HCT116 (cell line): ENCODE measurements around the gene DHRS12. TPM values are rescaled to one million over a fixed set of nuclear protein-coding genes. Genes with fewer than 3 reads are reported as not detected.

Source experiments
- ATAC-seq: fragments of 200-7000 bp; cut with Tn5 transposase; 2 replicates; pipeline ENCODE4 v1.9.1; 2020; ENCODE audit warnings: mild to moderate bottlenecking, moderate library complexity
- BruUV-seq: library from RNA; stranded (reverse); fragments of 400-500 nt; replicated peaks from 2 replicates; lab custom pipeline; 2021; lab: Mats Ljungman, UMichigan
- CTCF ChIA-PET: fragments of 300-600 bp; sonication (Branson Sonifier 250); formaldehyde crosslinking; loops from one replicate; lab custom pipeline; 2021; ENCODE audit warnings: antibody characterized with exemption; lab: Charles Lee
- POLR2A ChIA-PET: fragments of 300-600, 350-600 bp; sonication (Branson Sonifier 250); formaldehyde crosslinking; loops from one replicate; lab custom pipeline; 2021; ENCODE audit warnings: antibody characterized with exemption; lab: Charles Lee
- RAD21 ChIA-PET, 2 experiments: fragments of 300-600 bp; sonication (Branson Sonifier 250); formaldehyde crosslinking; loops; one replicate each; lab custom pipeline; 2023; ENCODE audit warnings: low total read pairs in 2 of 2; ENCODE audit not compliant: uncharacterized antibody in 2 of 2, unreplicated experiment in 2 of 2, low non-redundant PET in 1 of 2; lab: Charles Lee
- DNase-seq: peaks from one replicate; pipeline ENCODE4 v3.0.0-alpha.2; 2010; ENCODE audit warnings: low read depth, low spot score
- H2AFZ ChIP-seq: fragments of 200-600 bp; shearing (Covaris generic), sonication (generic); 2 replicates; pipeline ENCODE4 v1.6.1; 2017; ENCODE audit warnings: low read depth, mixed run types, mixed read lengths, antibody characterized with exemption, low read length; ENCODE audit not compliant: poor library complexity, severe bottlenecking
- H3K27ac ChIP-seq: 2 replicates; pipeline ENCODE4 v1.5.1; 2012; ENCODE audit warnings: low read depth, low read length
- H3K27me3 ChIP-seq: fragments of 200-600 bp; sonication (generic); 2 replicates; pipeline ENCODE4 v1.6.1; 2016; ENCODE audit warnings: mixed run types, low read length, mixed read lengths; ENCODE audit not compliant: insufficient read depth
- H3K36me3 ChIP-seq, 2 experiments: fragments of 200-500 bp in 1 of 2; fragments of 200-600 bp in 1 of 2; sonication (Bioruptor generic) in 1 of 2; sonication (generic) in 1 of 2; 2 replicates each; pipeline versions ENCODE4 v1.5.1 to v1.6.1; 2014 to 2016; ENCODE audit warnings: low read length in 2 of 2, inconsistent platforms in 1 of 2, mixed read lengths in 1 of 2, mixed run types in 1 of 2; ENCODE audit not compliant: insufficient read depth in 2 of 2, control insufficient read depth in 1 of 2
- H3K4me1 ChIP-seq, 2 experiments: fragments of 200-600 bp in 1 of 2; sonication (generic) in 1 of 2; 2 replicates each; pipeline versions ENCODE4 v1.5.1 to v1.6.1; 2012 to 2017; ENCODE audit warnings: low read length in 2 of 2, inconsistent platforms in 1 of 2, mild to moderate bottlenecking in 1 of 2, mixed read lengths in 1 of 2, mixed run types in 1 of 2, moderate library complexity in 1 of 2; ENCODE audit not compliant: insufficient read depth in 2 of 2, control insufficient read depth in 1 of 2
- H3K4me2 ChIP-seq: fragments of 200-600 bp; sonication (generic); 2 replicates; pipeline ENCODE4 v1.6.1; 2017; ENCODE audit warnings: mixed run types, low read length, mixed read lengths
- H3K4me3 ChIP-seq, 2 experiments: fragments of 200-600 bp in 1 of 2; sonication (generic) in 1 of 2; replicated peaks in 1 of 2; 2 replicates each; pipeline ENCODE4 v1.5.1; 2011 to 2016; ENCODE audit warnings: low read length in 2 of 2, control low read depth in 1 of 2, low read depth in 1 of 2, mild to moderate bottlenecking in 1 of 2, mixed read lengths in 1 of 2, mixed run types in 1 of 2
- H3K79me2 ChIP-seq: fragments of 200-600 bp; sonication (generic); 2 replicates; pipeline ENCODE4 v1.6.1; 2017; ENCODE audit warnings: mild to moderate bottlenecking, mixed run types, low read length, moderate library complexity, mixed read lengths; ENCODE audit not compliant: insufficient read depth
- H3K9ac ChIP-seq: fragments of 200-600 bp; sonication (generic); 2 replicates; pipeline ENCODE4 v1.6.1; 2016; ENCODE audit warnings: low read length, mixed read lengths
- H3K9me2 ChIP-seq: fragments of 200-600 bp; sonication (generic), shearing (Covaris generic); 2 replicates; pipeline ENCODE4 v1.6.1; 2017; ENCODE audit warnings: mixed run types, mild to moderate bottlenecking, moderate library complexity; ENCODE audit not compliant: insufficient read depth
- H3K9me3 ChIP-seq, 2 experiments: fragments of 200-500 bp in 1 of 2; fragments of 200-600 bp in 1 of 2; sonication (Bioruptor generic) in 1 of 2; sonication (generic) in 1 of 2; 2 replicates each; pipeline ENCODE4 v1.6.1; 2014 to 2017; ENCODE audit warnings: low read length in 2 of 2, mixed read lengths in 2 of 2, inconsistent platforms in 1 of 2, low read depth in 1 of 2, mild to moderate bottlenecking in 1 of 2, mixed run types in 1 of 2, moderate library complexity in 1 of 2; ENCODE audit not compliant: control insufficient read depth in 1 of 2, insufficient read depth in 1 of 2
- H4K20me1 ChIP-seq: fragments of 200-600 bp; sonication (generic), shearing (Covaris generic); 2 replicates; pipeline ENCODE4 v1.6.1; 2017; ENCODE audit warnings: mixed run types, mild to moderate bottlenecking, moderate library complexity; ENCODE audit not compliant: insufficient read depth
- SIN3A ChIP-seq: IDR thresholded peaks from 2 replicates; pipeline ENCODE4 v1.6.1; 2012; ENCODE audit warnings: low read depth
- SP1 ChIP-seq: IDR thresholded peaks from 2 replicates; pipeline ENCODE4 v1.6.1; 2012; ENCODE audit warnings: low read depth
- SRF ChIP-seq: IDR thresholded peaks from 2 replicates; pipeline ENCODE4 v1.6.1; 2012; ENCODE audit warnings: low read depth
- ZNF274 ChIP-seq: fragments of 200-500 bp; sonication (Bioruptor generic); IDR thresholded peaks from 2 replicates; pipeline ENCODE4 v1.6.1; 2014; ENCODE audit warnings: mild to moderate bottlenecking, low read depth, low read length, inconsistent platforms
- intact Hi-C: fragments of 100-400 bp; cut with micrococcal nuclease; formaldehyde crosslinking; loops from 2 replicates; pipeline ENCODE4 v1.10.0; 2022
- total RNA-seq: library from RNA; stranded (reverse); gene quantifications from one replicate; pipeline ENCODE4 v1.2.1, GENCODE V29; 2021; ENCODE audit not compliant: unreplicated experiment
- TF ChIP-seq, protein P1 (sequence below), 3 experiments: fragments of 200-600 bp in 1 of 3; sonication (generic) in 1 of 3; IDR thresholded peaks in 2 of 3; conservative IDR thresholded peaks in 1 of 3; 2 replicates each; pipeline ENCODE4 v1.5.1; 2012 to 2017; ENCODE audit warnings: low read depth in 2 of 3, low read length in 2 of 3, antibody characterized with exemption in 1 of 3, borderline replicate concordance in 1 of 3, control low read depth in 1 of 3, mild to moderate bottlenecking in 1 of 3, mixed read lengths in 1 of 3, mixed run types in 1 of 3, moderate library complexity in 1 of 3; ENCODE audit not compliant: insufficient read depth in 1 of 3

Gene DHRS12
- total RNA-seq, 1 experiment from 2014 or later: 3.9 TPM

DNA sequence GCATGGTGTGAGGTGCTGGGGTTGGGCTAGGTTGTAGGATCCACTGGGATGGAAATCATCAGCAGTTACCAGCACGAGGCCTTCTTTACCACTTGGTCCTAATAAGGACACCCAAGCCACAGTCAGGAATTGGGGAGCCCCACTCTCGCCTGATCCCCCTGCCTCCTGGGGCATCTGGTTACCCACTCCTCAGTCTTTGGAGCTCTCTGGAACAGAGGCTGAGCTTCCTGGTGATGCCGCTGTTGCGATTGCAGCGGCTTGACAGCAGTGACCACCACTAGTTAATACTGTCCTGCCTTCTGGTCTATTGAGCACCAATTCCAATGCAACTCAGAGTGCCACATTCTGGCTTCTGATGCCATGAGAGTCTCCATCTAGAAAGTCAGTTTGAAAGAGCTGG is 27.6 kb upstream of the DHRS12 start (continued):
- TF ChIP-seq, protein P1, sequence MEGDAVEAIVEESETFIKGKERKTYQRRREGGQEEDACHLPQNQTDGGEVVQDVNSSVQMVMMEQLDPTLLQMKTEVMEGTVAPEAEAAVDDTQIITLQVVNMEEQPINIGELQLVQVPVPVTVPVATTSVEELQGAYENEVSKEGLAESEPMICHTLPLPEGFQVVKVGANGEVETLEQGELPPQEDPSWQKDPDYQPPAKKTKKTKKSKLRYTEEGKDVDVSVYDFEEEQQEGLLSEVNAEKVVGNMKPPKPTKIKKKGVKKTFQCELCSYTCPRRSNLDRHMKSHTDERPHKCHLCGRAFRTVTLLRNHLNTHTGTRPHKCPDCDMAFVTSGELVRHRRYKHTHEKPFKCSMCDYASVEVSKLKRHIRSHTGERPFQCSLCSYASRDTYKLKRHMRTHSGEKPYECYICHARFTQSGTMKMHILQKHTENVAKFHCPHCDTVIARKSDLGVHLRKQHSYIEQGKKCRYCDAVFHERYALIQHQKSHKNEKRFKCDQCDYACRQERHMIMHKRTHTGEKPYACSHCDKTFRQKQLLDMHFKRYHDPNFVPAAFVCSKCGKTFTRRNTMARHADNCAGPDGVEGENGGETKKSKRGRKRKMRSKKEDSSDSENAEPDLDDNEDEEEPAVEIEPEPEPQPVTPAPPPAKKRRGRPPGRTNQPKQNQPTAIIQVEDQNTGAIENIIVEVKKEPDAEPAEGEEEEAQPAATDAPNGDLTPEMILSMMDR (IDR thresholded peaks at IDR 0.05 in 2 of 3, conservative IDR thresholded peaks at IDR 0.05 in 1 of 3; ENCODE audit: borderline replicate concordance in 1 of 3, insufficient read depth in 1 of 3, low read depth in 2 of 3, low read length in 2 of 3): no peak

DNA sequence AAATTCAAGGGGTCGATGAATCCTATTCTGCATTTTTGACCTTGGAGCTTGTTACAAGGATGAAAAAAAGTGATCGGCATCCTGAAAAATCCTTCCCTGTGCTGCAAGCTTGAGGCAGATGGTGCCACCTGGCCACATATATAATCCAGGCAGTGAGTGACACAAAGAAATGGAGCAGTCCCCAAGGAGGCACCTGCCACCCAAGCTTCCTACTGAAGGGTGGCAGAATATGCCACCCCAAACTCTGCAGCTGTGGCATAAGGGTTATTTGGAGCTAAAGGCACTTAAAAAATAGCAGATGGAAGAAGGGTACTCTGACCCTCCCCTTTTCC is 25.6 kb upstream of the DHRS12 start:
- no peaks in the 10 kb centered on the region for H3K79me2 ChIP-seq
- ChIA-PET CTCF (interaction anchor here (1.6 kb wide), 1 partner anchor 15 kb away, joined by 4 read pairs; the partner anchor contains the start of gene TMEM272), RAD21 (no interaction called here), POLR2A (no interaction called here)
- intact Hi-C loops: no loop called here
- H3K27ac ChIP-seq: no peak overlapping the region
- peaks cover 12% of the 10 kb centered on the region; the same call in 1 of the 2 replicates for H3K27me3 ChIP-seq
- no peaks in the 10 kb centered on the region for H3K4me1 ChIP-seq
- H3K4me2 ChIP-seq: no peak overlapping the region
- H3K36me3 ChIP-seq: no peaks in the 10 kb centered on the region
- no peak for ATAC-seq
- no peak overlapping the region for H3K4me3 ChIP-seq
- DNase-seq: no peak
- no peaks in the 10 kb centered on the region for H3K9me3 ChIP-seq
- H4K20me1 ChIP-seq: no peaks in the 10 kb centered on the region
- no peak overlapping the region for H2AFZ ChIP-seq
- no peak overlapping the region for H3K9ac ChIP-seq
- no peaks in the 10 kb centered on the region for H3K9me2 ChIP-seq
- no TSS peak for BruUV-seq
- TF ChIP-seq SIN3A: no peak

DNA sequence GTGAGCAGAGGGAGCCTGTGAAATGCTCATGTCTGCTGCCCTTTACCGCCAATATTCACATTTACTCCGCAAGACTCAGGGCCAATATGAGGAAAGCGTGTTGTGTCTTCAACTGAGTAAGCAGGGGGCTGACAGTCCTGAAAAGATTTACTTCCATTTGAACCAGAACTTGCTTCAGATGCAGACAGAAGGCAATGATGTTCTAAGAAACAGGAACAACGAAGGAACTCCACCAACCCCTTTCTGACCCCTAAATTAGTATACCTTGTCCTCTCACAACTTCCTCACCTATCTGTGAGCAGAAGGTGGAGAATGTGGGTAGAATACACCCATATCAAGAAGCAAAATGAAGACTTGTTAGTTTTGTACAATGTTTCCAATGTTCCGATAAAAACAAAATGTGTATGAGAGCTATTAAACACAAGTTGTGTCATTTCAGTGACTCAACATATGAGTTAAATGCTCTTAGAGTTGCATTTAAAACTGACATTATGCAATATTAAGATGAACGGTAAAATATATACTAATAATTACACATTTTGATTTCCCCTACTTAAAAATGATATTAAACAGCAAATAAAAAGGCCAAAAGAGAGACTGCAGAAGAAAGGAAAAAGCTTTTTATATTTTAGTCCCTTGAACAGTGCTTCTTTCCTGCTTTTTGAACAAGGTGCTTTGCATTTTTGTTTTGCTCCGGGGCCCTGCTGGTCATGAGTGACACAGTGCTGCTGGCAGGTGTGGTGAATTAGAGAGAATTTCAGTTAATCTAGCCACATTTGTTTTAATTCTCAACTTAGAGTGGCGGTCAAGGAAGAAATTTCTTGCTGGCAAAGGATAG is 25.0 kb upstream of the DHRS12 start:
- Histone ChIP-seq H3K27me3 (peaks cover 12% of the 10 kb centered on the region; the same call in 1 of the 2 replicates), H3K4me1 (no peaks in the 10 kb centered on the region), H2AFZ (no peak overlapping the region), H3K4me3 (no peak overlapping the region), H3K9ac (no peak overlapping the region), H3K9me2 (no peaks in the 10 kb centered on the region), H4K20me1 (no peaks in the 10 kb centered on the region), H3K4me2 (no peak overlapping the region), H3K79me2 (no peaks in the 10 kb centered on the region), H3K27ac (no peak overlapping the region), H3K36me3 (no peaks in the 10 kb centered on the region), H3K9me3 (no peaks in the 10 kb centered on the region)
- intact Hi-C loops: no loop called here
- BruUV-seq: no TSS peak
- POLR2A ChIA-PET: no interaction called here
- ATAC-seq (no peak), DNase-seq (no peak)
- CTCF ChIA-PET: interaction anchor here (1.6 kb wide), 1 partner anchor 16 kb away, joined by 4 read pairs; the partner anchor contains the start of gene TMEM272
- RAD21 ChIA-PET: no interaction called here
- TF ChIP-seq SP1: no peak
- TF ChIP-seq SRF: no peak
- TF ChIP-seq SIN3A: no peak
- TF ChIP-seq ZNF274: no peak
